Pons (tissue), 1 donor: ENCODE data around the gene BARHL1.
A peak's percentile ranks its signal among the peaks of the same experiment; 100 is the strongest.

Experiments
- DNase-seq: peaks from one replicate; pipeline ENCODE4 v3.0.0-alpha.2; 2016; ENCODE audit warnings: low spot score

BARHL1 gene

GRCh38 chr9:132587592-132587955 is 5.2 kb downstream of the BARHL1 start:
- DNase-seq = no peak

GRCh38 chr9:132588098-132588497 is 5.7 kb downstream of the BARHL1 start:
- no peak for DNase-seq

- DNase-seq = no peak
Observed at GRCh38 chr9:132588501-132589147, 6.2 kb downstream of the BARHL1 start.

GRCh38 chr9:132589148-132590036 is 7.0 kb downstream of the BARHL1 start:
- no peak for DNase-seq

GRCh38 chr9:132590037-132590317 is 7.6 kb downstream of the BARHL1 start:
- no peak for DNase-seq

GRCh38 chr9:132590318-132591182 is 8.1 kb downstream of the BARHL1 start:
- no peak for DNase-seq

- no peak for DNase-seq
Observed at GRCh38 chr9:132591244-132591643, 8.8 kb downstream of the BARHL1 start.

- DNase-seq = no peak
Observed at GRCh38 chr9:132591751-132592314, 9.4 kb downstream of the BARHL1 start.

- DNase-seq = no peak
Observed at GRCh38 chr9:132592451-132592850, 10.0 kb downstream of the BARHL1 start.

- DNase-seq = no peak
Observed at GRCh38 chr9:132594412-132594811, 12.0 kb downstream of the BARHL1 start.

GRCh38 chr9:132595319-132595718 is 12.9 kb downstream of the BARHL1 start:
- DNase-seq = no peak

- no peak for DNase-seq
Observed at GRCh38 chr9:132596200-132596599, 13.8 kb downstream of the BARHL1 start.

GRCh38 chr9:132597073-132597775 is 14.8 kb downstream of the BARHL1 start:
- DNase-seq = peak; percentile 52

GRCh38 chr9:132600326-132600984 is 18.0 kb downstream of the BARHL1 start:
- DNase-seq = no peak

GRCh38 chr9:132602207-132602606 is 19.8 kb downstream of the BARHL1 start:
- no peak for DNase-seq

- DNase-seq = no peak
Observed at GRCh38 chr9:132605387-132605786, 23.0 kb downstream of the BARHL1 start.

GRCh38 chr9:132606066-132606465 is 23.7 kb downstream of the BARHL1 start:
- no peak for DNase-seq

- DNase-seq = no peak
Observed at GRCh38 chr9:132609184-132609583, 26.8 kb downstream of the BARHL1 start.

- no peak for DNase-seq
Observed at GRCh38 chr9:132609829-132610228, 27.4 kb downstream of the BARHL1 start.

GRCh38 chr9:132610661-132611060 is 28.3 kb downstream of the BARHL1 start:
- DNase-seq = no peak

- no peak for DNase-seq
Observed at GRCh38 chr9:132614324-132614723, 31.9 kb downstream of the BARHL1 start.
